Prostate gland (tissue), 2 donors: ENCODE results near the gene MBOAT2.
"Not testable (repeated sequence)": the region's sequence is repeated elsewhere in the genome, so short reads cannot be mapped to it uniquely, and the experiment has no call there.

Source experiments
- POLR2A ChIP-seq: fragments of 450-650 bp; IDR thresholded peaks from one replicate; pipeline ENCODE4 v1.6.1; 2016; ENCODE audit warnings: antibody characterized with exemption, mild to moderate bottlenecking
- POLR2AphosphoS5 ChIP-seq: sonication (generic); formaldehyde crosslinking; IDR thresholded peaks from one replicate; pipeline ENCODE4 v1.6.1; 2017; ENCODE audit warnings: antibody characterized with exemption
- TF ChIP-seq, protein P1 (sequence below), 4 experiments: fragments of 200-600 bp in 2 of 4; fragments of 450-650 bp in 2 of 4; sonication (generic) in 2 of 4; IDR thresholded peaks; 1 replicate in 3 of 4; 2 replicates in 1 of 4; pipeline ENCODE4 v1.5.1; 2016 to 2019; ENCODE audit warnings: antibody characterized with exemption in 4 of 4, mild to moderate bottlenecking in 2 of 4, moderate library complexity in 2 of 4

DNA sequence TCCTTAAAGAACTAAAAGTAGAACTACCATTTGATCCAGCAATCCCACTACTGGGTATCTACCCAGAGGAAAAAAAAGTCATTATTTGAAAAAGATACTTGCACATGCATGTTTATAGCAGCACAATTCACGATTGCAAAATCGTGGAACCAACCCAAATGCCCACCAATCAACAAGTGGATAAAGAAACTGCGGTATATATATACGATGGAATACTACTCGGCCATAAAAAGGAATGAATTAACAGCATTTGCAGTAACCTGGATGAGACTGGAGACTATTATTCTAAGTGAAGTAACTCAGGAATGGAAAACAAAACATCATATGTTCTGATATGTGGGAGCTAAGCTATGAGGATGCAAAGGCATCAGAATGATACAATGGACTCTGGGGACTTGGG is 89.7 kb downstream of the MBOAT2 start:
- TF ChIP-seq, protein P1, sequence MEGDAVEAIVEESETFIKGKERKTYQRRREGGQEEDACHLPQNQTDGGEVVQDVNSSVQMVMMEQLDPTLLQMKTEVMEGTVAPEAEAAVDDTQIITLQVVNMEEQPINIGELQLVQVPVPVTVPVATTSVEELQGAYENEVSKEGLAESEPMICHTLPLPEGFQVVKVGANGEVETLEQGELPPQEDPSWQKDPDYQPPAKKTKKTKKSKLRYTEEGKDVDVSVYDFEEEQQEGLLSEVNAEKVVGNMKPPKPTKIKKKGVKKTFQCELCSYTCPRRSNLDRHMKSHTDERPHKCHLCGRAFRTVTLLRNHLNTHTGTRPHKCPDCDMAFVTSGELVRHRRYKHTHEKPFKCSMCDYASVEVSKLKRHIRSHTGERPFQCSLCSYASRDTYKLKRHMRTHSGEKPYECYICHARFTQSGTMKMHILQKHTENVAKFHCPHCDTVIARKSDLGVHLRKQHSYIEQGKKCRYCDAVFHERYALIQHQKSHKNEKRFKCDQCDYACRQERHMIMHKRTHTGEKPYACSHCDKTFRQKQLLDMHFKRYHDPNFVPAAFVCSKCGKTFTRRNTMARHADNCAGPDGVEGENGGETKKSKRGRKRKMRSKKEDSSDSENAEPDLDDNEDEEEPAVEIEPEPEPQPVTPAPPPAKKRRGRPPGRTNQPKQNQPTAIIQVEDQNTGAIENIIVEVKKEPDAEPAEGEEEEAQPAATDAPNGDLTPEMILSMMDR (IDR thresholded peaks at IDR 0.05): not testable (repeated sequence)
- not testable (repeated sequence) for TF ChIP-seq POLR2AphosphoS5, POLR2A
